Endodermal cell (in vitro differentiated cells): Measurements from ENCODE around the gene F2RL2. TPM values are rescaled to one million over a fixed set of nuclear protein-coding genes. Genes with fewer than 3 reads are reported as not detected.

Experiments
- DNase-seq: peaks from one replicate; pipeline ENCODE4 v3.0.0-alpha.2; 2017
- H3K27ac ChIP-seq: 2 replicates; pipeline ENCODE4 v1.5.1; 2013; ENCODE audit warnings: mild to moderate bottlenecking, low read depth, low read length, moderate library complexity
- H3K27me3 ChIP-seq: 2 replicates; pipeline ENCODE4 v1.6.1; 2013; ENCODE audit warnings: mild to moderate bottlenecking, low read length, moderate library complexity; ENCODE audit not compliant: insufficient read depth, control insufficient read depth, poor library complexity, severe bottlenecking
- H3K36me3 ChIP-seq: 2 replicates; pipeline ENCODE4 v1.7.0; 2013; ENCODE audit warnings: mild to moderate bottlenecking, low read length, moderate library complexity; ENCODE audit not compliant: control insufficient read depth, insufficient read depth
- H3K4me1 ChIP-seq: one replicate; pipeline ENCODE4 v1.7.0; 2013; ENCODE audit warnings: low read length; ENCODE audit not compliant: control insufficient read depth, insufficient read depth
- H3K4me3 ChIP-seq: 2 replicates; pipeline ENCODE4 v1.5.1; 2013; ENCODE audit warnings: mild to moderate bottlenecking, low read length, moderate library complexity
- H3K9ac ChIP-seq: 2 replicates; pipeline ENCODE4 v1.6.1; 2013; ENCODE audit warnings: mild to moderate bottlenecking, low read length, moderate library complexity; ENCODE audit not compliant: poor library complexity, severe bottlenecking; ENCODE audit errors: extremely low read depth
- H3K9me3 ChIP-seq: 2 replicates; pipeline ENCODE4 v1.6.1; 2013; ENCODE audit warnings: mild to moderate bottlenecking, low read length, moderate library complexity; ENCODE audit not compliant: control insufficient read depth
- H3K27ac Mint-ChIP-seq: 2 replicates; pipeline ENCODE4 v1.8.0; 2020; ENCODE audit warnings: mixed read lengths
- H3K27me3 Mint-ChIP-seq: 2 replicates; pipeline ENCODE4 v1.8.0; 2021; ENCODE audit warnings: mild to moderate bottlenecking, mixed read lengths; ENCODE audit not compliant: insufficient read depth
- H3K36me3 Mint-ChIP-seq: 2 replicates; pipeline ENCODE4 v1.8.0; 2020; ENCODE audit warnings: low read depth, mixed read lengths
- H3K4me1 Mint-ChIP-seq: 2 replicates; pipeline ENCODE4 v1.8.0; 2020; ENCODE audit warnings: mixed read lengths
- H3K4me3 Mint-ChIP-seq: 2 replicates; pipeline ENCODE4 v1.8.0; 2020; ENCODE audit warnings: mild to moderate bottlenecking, moderate library complexity, mixed read lengths
- H3K9me3 Mint-ChIP-seq: 2 replicates; pipeline ENCODE4 v1.8.0; 2020; ENCODE audit warnings: mild to moderate bottlenecking, mixed read lengths
- WGBS, 2 experiments: methylation state at CpG; one replicate each; pipeline versions ENCODE4 v1.1.5 to v1.1.7; 2013; ENCODE audit warnings: missing lambda C conversion rate in 2 of 2, mixed read lengths in 1 of 2; ENCODE audit not compliant: insufficient coverage in 1 of 2, insufficient read length in 1 of 2; 5-methylcytosine and 5-hydroxymethylcytosine counted together
- total RNA-seq, 2 donors: library from RNA; stranded (reverse); fragmentation: NEBNext Ultra II Directional in 1 of 2; extraction: Animal tissue kit (Norgen Biotek cat#: 25700) in 1 of 2; gene quantifications; 2 replicates in 1 of 2; 3 replicates in 1 of 2; pipeline ENCODE4 v1.2.1, GENCODE V29; 2021
- TF ChIP-seq, protein P1 (sequence below): fragments of 200-600 bp; sonication (generic); conservative IDR thresholded peaks from 2 replicates; pipeline ENCODE4 v1.5.0; 2021; ENCODE audit warnings: antibody characterized with exemption, mild to moderate bottlenecking

The F2RL2 gene
- total RNA-seq, 2 donors from 2014 or later: 0.18 to 0.53 TPM

DNA sequence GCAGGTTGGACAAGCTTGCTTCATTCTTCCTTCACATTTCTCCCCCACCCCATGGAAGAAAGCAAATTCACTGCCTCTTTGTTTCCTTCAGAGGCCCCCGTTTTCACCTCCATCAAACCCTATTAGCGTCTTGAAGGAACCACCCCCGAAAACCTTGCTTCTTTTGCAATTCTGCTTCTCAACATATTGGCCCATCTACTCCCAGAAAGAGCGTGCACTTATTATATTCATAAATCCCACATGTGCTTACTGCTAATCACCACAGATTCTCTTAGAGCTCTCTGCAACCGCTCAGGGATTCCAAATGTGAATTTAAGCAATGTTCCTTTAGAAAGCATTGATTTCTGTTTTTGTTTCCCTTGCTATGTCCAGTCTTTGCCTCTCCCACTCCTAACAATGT is 1.1 kb downstream of the F2RL2 start:
- DNase-seq: no peak
- no peak overlapping the region for H3K27ac ChIP-seq
- Mint-ChIP-seq H3K36me3 (no peaks in the 10 kb centered on the region), H3K27ac (no peak overlapping the region), H3K4me1 (peaks cover 13% of the 10 kb centered on the region), H3K4me3 (no peak overlapping the region), H3K9me3 (no peaks in the 10 kb centered on the region), H3K27me3 (no peaks in the 10 kb centered on the region)
- TF ChIP-seq, protein P1, sequence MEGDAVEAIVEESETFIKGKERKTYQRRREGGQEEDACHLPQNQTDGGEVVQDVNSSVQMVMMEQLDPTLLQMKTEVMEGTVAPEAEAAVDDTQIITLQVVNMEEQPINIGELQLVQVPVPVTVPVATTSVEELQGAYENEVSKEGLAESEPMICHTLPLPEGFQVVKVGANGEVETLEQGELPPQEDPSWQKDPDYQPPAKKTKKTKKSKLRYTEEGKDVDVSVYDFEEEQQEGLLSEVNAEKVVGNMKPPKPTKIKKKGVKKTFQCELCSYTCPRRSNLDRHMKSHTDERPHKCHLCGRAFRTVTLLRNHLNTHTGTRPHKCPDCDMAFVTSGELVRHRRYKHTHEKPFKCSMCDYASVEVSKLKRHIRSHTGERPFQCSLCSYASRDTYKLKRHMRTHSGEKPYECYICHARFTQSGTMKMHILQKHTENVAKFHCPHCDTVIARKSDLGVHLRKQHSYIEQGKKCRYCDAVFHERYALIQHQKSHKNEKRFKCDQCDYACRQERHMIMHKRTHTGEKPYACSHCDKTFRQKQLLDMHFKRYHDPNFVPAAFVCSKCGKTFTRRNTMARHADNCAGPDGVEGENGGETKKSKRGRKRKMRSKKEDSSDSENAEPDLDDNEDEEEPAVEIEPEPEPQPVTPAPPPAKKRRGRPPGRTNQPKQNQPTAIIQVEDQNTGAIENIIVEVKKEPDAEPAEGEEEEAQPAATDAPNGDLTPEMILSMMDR: no peak
- H3K4me3 ChIP-seq: no peak overlapping the region
- no peaks in the 10 kb centered on the region for H3K9me3 ChIP-seq
- H3K36me3 ChIP-seq: no peaks in the 10 kb centered on the region
- WGBS, 2 experiments: 87 to 96% methylated on average over 5 of the region's 5 CpGs
- H3K4me1 ChIP-seq: no peaks in the 10 kb centered on the region
- H3K9ac ChIP-seq: no peak overlapping the region
- no peaks in the 10 kb centered on the region for H3K27me3 ChIP-seq

DNA sequence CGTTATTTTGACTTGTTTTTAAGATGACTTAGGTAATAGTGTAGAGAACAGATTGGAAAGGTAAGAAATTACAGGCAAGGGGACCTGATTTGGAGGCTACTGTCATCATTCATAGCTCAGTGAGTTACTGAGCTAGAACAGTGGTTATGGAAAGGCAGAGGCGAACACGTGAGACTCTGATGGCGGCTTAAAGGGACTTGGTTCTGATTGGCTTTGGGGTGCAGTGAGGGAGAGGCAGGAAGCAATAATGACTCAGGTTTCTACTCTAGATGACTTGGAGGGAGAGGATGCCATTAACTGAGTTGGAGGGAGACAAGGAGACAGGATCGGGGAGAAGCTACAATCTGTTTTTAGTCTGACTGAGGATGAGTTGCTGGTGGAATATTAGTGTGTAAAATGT is 3.0 kb downstream of the F2RL2 start:
- peaks cover 13% of the 10 kb centered on the region for H3K4me1 Mint-ChIP-seq
- H3K36me3 Mint-ChIP-seq: no peaks in the 10 kb centered on the region

DNA sequence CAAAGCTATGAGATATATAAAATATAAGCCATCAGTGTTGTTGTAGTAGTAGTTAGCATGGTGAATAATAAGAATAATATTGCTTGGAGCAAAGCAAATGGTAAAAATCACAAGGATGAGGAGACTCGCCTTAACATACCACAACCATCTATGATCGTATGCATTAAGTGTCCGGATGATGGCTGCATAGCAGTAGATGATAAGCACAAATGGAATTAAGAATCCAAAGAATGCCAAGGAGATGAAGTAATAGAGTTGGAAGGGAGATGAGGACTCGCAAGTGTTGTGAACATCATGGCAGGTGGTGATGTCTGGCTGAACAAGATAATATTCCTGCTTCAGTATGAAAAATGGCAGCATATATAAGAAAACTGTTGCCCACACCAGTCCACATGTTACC is 5.5 kb downstream of the F2RL2 start:
- no peak overlapping the region for H3K4me3 Mint-ChIP-seq

More for the DNA sequence above, 3.0 kb downstream of the F2RL2 start:
- Histone ChIP-seq H3K4me3 (no peak overlapping the region), H3K27ac (no peak overlapping the region), H3K4me1 (no peaks in the 10 kb centered on the region), H3K9me3 (no peaks in the 10 kb centered on the region), H3K27me3 (no peaks in the 10 kb centered on the region), H3K9ac (no peak overlapping the region), H3K36me3 (no peaks in the 10 kb centered on the region)
- TF ChIP-seq, protein P1: no peak
- 87 to 93% methylated on average over 5 of the region's 5 CpGs for WGBS, 2 experiments
- Mint-ChIP-seq H3K4me3 (no peak overlapping the region), H3K27ac (no peak overlapping the region), H3K9me3 (no peaks in the 10 kb centered on the region), H3K27me3 (no peaks in the 10 kb centered on the region)
- no peak for DNase-seq

More for the DNA sequence above, 5.5 kb downstream of the F2RL2 start:
- H3K27ac Mint-ChIP-seq: no peak overlapping the region
- H3K9me3 Mint-ChIP-seq: no peaks in the 10 kb centered on the region
- H3K27ac ChIP-seq: no peak overlapping the region
- peaks cover 7% of the 10 kb centered on the region for H3K4me1 Mint-ChIP-seq
- H3K4me1 ChIP-seq: no peaks in the 10 kb centered on the region
- 96% methylated on average over 4 of the region's 4 CpGs; no CpG with 5 or more reads in 1 of the 2 experiments for WGBS, 2 experiments
- no peaks in the 10 kb centered on the region for H3K27me3 Mint-ChIP-seq
- H3K36me3 Mint-ChIP-seq: no peaks in the 10 kb centered on the region
- no peaks in the 10 kb centered on the region for H3K27me3 ChIP-seq
- no peak overlapping the region for H3K9ac ChIP-seq
- H3K36me3 ChIP-seq: no peaks in the 10 kb centered on the region
- H3K9me3 ChIP-seq: no peaks in the 10 kb centered on the region
- no peak overlapping the region for H3K4me3 ChIP-seq
- TF ChIP-seq, protein P1: no peak
- no peak for DNase-seq
